OCI-M2 (cell line): ENCODE measurements around the gene ASB3.
"Not testable (repeated sequence)": the region's sequence is repeated elsewhere in the genome, so short reads cannot be mapped to it uniquely, and the experiment has no call there.

ENCODE experiments used
- DNase-seq: peaks from one replicate; lab custom pipeline; 2025; ENCODE audit not compliant: unreplicated experiment; lab: John Stamatoyannopoulos, UW

ASB3 gene

DNA sequence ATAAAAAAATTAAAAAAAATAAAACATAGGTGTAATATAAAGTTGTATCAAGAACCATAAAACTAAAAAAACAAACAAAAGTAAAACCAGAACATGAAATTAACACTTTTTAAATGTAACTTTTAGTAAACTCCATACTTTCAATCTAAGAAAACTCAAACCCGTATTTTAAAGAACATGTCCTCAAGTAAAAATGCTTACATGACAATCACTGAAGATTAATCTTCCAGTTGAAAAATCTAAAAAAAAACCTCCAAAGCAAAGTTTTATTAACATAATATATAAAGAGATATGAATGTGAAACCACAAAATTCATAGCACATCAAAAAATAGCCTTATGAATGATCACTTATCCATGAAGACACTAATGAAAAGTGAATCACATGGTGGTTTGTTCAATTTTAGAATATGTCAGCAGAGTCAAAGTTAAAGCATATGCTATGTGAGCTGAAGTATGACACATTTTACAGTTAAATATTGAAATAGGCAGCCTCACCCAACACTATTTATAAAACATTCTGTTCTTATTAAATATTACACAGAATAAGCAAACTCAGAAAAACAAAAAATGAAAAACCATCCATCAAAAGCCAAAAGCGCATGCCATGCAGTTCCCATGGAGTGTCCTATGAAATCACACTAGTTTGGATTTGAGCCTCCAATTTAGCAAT is 42.2 kb downstream of the ASB3 start:
- no peak for DNase-seq

GRCh38 chr2:53740170-53740569 is 46.6 kb downstream of the ASB3 start:
- no peak for DNase-seq

GRCh38 chr2:53739032-53739431 is 47.7 kb downstream of the ASB3 start:
- no peak for DNase-seq

DNA sequence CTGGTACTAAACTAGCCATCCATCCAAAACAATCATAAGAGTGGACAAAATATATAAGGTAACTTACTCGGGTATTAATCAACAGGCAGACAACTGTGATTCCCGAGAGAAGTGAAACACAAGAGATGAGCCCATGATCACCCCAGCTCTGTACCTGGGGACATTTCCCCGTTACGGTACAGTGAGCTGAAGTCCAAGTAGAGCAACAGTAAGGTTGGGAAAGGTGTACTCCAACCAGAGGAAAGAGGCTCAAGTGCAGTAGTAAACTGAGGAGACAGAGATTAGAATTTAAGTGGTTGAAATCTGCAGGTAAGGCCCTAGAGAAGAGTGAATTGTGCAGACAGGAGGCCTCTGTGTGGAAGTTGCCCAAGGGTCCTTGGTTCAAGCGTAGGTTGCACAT is 49.7 kb downstream of the ASB3 start:
- no peak for DNase-seq

GRCh38 chr2:53729143-53729762 is 57.5 kb downstream of the ASB3 start:
- DNase-seq: no peak

DNA sequence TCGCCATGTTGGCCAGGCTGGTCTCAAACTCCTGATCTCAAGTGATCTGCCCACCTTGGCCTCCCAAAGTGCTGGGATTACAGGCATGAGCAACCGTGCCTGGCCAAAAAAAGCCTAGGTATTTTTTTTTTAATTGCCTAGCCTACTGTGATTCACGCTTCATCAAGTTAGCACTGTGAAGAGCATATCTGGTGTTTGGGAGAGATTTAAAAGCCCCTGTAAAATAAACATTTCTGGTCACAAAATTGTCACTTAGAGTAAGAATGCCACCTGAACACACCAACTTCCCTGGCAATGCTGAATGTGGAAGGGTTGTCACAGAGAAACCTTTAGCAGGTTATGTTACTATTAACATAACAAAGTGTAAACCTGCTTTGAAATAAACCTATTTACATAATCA is 58.8 kb downstream of the ASB3 start:
- no peak for DNase-seq

DNA sequence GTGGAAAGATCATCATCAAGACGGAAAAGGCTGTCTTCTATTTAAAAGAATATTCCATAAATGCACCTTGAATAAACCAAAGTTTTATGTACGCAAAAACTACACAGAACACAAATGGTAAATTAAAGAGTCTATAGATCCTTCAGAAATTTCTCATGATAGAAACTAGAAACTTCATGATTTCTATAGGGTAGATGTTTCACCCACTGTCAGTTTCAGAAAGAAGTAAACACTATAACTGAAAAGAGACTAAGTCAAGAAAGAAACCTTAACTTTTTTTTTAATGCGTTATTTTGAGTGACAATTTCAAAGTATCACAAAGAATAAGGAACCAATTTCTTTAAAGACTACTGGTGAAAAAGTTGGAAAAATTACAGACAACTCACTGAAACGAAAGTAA is 61.1 kb downstream of the ASB3 start:
- DNase-seq: no peak

DNA sequence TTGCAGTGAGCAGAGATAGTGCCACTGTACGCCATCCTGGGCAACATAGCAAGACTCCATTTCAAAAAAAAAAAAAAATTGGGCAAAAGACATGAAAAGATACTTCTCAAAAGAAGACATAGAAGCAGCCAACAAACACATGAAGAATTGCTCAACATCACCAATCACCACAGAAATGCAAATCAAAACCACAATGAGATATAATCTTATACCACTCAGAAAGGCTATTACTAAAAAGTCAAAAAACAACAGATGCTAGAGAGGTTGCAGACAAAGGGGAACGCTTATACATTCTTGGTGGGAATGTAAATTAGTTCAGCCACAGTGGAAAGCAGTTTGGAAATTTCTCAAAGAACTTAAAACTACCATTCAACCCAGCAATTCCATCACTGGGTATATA is 62.2 kb downstream of the ASB3 start:
- no peak for DNase-seq

DNA sequence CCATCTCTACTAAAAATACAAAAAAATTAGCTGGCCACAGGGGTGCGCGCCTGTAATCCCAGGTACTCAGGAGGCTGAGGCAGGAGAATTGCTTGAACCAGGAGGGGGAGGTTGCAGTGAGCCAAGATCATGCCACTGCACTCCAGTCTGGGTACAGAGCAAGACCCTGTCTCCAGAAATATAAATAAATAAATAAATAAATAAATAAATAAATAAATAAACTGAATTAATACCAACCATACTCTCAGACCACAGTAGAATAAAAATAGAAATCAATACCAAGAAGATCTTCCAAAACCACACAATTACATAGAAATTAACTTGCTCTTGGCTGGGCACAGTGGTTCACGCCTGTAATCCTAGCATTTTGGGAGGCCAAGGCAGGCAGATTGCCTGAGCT is 65.8 kb downstream of the ASB3 start:
- DNase-seq: not testable (repeated sequence)

GRCh38 chr2:53715568-53715967 is 71.2 kb downstream of the ASB3 start:
- no peak for DNase-seq

DNA sequence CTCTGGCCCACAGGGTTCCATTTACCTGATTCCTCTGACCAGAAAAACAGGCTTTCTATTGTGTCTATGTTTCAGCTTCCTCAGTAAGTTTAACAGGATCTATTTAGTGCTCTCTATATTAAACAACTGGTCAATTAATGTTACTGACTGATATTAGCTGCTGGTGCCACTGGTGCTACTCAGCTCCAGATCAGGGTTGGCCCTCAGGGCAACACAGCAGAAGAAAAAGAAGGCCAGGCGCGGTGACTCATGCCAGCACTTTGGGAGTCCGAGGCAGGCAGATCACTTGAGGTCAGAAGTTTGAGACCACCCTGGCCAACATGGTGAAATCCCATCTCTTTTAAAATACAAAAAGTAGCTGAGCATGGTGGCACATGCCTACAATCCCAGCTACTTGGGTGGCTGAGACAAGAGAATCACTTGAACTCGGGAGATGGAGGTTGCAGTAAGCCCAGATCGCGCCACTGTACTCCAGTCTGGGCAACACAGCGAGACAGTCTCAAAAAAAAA is 75.4 kb downstream of the ASB3 start:
- no peak for DNase-seq

- DNase-seq: no peak
Measured at GRCh38 chr2:53708988-53709387, 77.8 kb downstream of the ASB3 start.

DNA sequence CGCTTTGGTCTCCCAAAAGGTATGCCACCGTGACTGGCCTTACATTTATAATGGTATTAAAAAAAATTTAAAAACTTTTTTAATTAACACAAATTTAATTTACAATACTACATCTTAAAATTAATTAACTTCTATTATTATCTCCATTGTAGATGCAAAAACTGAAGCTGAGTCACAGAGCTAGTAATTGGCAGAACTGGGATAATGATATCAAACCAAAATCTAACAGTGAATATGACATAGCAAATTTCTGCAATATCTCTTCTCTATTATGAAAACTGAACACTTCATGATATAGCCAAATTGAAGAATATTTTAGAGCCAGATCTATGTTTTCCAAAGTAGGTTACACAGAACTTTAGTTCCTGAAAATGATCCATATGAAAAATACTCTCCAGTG is 85.5 kb downstream of the ASB3 start:
- DNase-seq: no peak

DNA sequence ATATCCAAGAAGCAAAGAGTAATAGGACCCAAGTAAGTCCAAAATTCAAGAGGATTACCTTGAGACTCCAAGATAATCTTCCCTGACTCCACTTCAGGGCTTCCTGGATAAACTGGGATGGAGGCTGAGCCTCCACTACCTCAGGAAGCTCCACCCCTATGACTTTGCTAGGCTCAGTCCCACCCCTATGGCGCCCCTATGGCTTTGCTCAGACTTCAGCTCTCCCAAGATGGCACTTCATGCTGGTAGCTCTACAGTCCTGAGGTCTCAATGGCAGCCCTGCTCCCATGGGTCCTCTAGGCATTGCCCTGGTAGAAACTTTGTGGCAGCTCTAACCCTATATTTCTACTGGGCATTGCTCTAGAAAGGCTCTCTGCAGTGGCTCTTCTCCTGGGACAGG is 89.1 kb downstream of the ASB3 start:
- no peak for DNase-seq

GRCh38 chr2:53697092-53697491 is 89.7 kb downstream of the ASB3 start:
- no peak for DNase-seq

DNA sequence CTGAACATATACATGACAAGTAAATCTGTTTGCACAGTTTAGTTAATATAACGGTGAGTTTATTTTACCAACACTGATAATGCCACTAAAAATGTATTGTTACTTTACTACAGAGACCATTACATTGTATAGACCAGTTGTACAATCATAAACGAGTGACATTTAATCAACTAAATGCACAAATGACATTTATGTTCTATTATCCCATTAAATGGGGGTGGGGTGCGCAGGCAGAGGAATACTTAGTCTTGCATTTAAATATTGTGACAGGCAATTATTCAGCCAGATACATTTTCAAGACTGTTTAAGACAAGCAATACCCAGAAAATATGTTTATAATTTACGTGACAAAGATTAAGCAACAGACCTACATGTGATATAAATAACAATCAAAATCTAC is 91.2 kb downstream of the ASB3 start:
- no peak for DNase-seq

DNA sequence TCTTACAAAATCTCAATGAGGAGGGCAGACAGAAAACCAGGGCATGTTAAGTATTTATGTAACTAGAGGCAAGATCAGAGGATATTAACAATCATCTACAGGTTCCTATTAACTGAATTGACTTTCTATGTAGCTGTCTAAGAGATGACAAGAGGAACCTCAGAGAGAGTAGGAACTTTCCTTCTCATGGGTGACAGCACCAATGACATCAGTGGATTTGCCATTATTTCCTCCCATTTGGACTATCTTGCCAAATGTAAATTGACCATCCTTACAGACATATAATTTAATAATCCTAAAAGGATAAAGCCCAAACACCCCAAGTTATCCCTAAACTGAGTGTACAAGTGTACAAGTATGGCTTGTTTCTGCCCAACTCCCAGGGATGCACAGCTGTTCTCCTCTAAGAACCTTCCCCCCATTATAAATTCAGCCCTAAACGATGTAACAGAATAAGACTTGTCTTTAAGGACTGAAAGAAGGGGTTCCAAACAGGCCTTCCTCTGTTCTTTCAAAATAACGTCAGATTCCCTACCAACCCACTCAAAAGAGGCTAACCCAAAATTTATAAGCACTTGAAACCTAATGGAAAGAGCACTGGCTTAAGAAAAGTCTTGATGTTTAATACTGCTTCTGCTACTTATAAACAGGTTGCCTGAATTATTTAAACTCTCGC is 92.5 kb downstream of the ASB3 start:
- DNase-seq: no peak

- no peak for DNase-seq
Measured at GRCh38 chr2:53690876-53691275, 95.9 kb downstream of the ASB3 start.

GRCh38 chr2:53672881-53673522 is 113.8 kb downstream of the ASB3 start:
- DNase-seq: no peak

GRCh38 chr2:53670331-53670730 is 116.4 kb downstream of the ASB3 start:
- no peak for DNase-seq

DNA sequence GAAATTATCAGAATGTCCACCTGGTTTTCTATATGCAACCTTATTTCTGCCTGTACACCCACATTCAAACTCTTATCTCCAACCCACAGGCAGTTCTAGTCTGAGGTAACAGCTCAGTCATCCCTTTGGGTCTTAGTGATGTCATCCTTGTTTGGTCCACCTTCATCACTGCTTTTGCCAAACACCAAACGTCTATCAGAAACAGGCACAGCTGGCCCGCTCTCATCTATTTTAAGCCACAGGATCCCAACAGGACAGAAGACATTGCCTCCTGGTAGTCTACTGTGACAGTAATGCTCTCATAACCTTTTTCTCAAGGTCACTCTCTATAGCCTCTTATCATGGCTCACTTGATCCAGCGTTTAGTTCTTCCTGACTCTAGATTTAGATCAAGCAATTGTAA is 118.1 kb downstream of the ASB3 start:
- DNase-seq: peak; percentile 6

- DNase-seq: not testable (repeated sequence)
Measured at GRCh38 chr2:53667130-53667529, 119.6 kb downstream of the ASB3 start.
